IMR-90 (cell line): Measurements from ENCODE around the gene SMAP1. TPM values are rescaled to one million over a fixed set of nuclear protein-coding genes. Genes with fewer than 3 reads are reported as not detected.

Source experiments
- ATAC-seq: fragments of 200-7000 bp; cut with Tn5 transposase; 2 replicates; pipeline ENCODE4 v1.9.1; 2020; ENCODE audit warnings: low read depth, mild to moderate bottlenecking, moderate library complexity
- BruUV-seq: library from RNA; stranded (reverse); fragments of 400-500 nt; replicated peaks from 2 replicates; lab custom pipeline; 2021; lab: Mats Ljungman, UMichigan
- CTCF ChIA-PET: fragments of 300-600 bp; formaldehyde crosslinking; extraction: SDS; loops from one replicate; lab custom pipeline; 2021; ENCODE audit warnings: antibody characterized with exemption; lab: Yijun Ruan, JAX
- POLR2A ChIA-PET: fragments of 300-600 bp; sonication (Branson Sonifier 250); formaldehyde crosslinking; loops from one replicate; lab custom pipeline; 2022; ENCODE audit warnings: antibody characterized with exemption; ENCODE audit not compliant: unreplicated experiment; lab: Charles Lee
- DNase-seq: peaks from one replicate; pipeline ENCODE4 v3.0.0; 2013
- H2AFZ ChIP-seq: replicated peaks from 2 replicates; pipeline ENCODE3; 2013; ENCODE audit warnings: low read length, mild to moderate bottlenecking; ENCODE audit not compliant: poor library complexity
- H2AK5ac ChIP-seq: 2 replicates; pipeline ENCODE4 v1.6.1; 2013; ENCODE audit warnings: low read depth, low read length, inconsistent platforms
- H2AK9ac ChIP-seq: replicated peaks from 2 replicates; pipeline ENCODE3; 2013; ENCODE audit warnings: mild to moderate bottlenecking, low read depth, low read length, moderate library complexity; ENCODE audit not compliant: poor library complexity
- H2BK120ac ChIP-seq: 2 replicates; pipeline ENCODE4 v1.6.1; 2013; ENCODE audit warnings: low read depth, low read length, inconsistent platforms
- H2BK15ac ChIP-seq: 3 replicates; pipeline ENCODE4 v1.6.1; 2013; ENCODE audit warnings: low read depth, low read length, inconsistent platforms
- H2BK20ac ChIP-seq: 2 replicates; pipeline ENCODE4 v1.6.1; 2013; ENCODE audit warnings: low read depth, mild to moderate bottlenecking, inconsistent platforms, low read length, moderate library complexity
- H2BK5ac ChIP-seq: 2 replicates; pipeline ENCODE4 v1.6.1; 2013; ENCODE audit warnings: mild to moderate bottlenecking, low read depth, low read length, inconsistent platforms; ENCODE audit not compliant: poor library complexity, severe bottlenecking
- H3K14ac ChIP-seq: replicated peaks from 2 replicates; pipeline ENCODE4 v1.6.1; 2013; ENCODE audit warnings: low read depth, low read length, inconsistent platforms
- H3K18ac ChIP-seq: 2 replicates; pipeline ENCODE4 v1.6.1; 2013; ENCODE audit warnings: low read depth, low read length, control low read depth
- H3K23ac ChIP-seq: 2 replicates; pipeline ENCODE4 v1.6.1; 2013; ENCODE audit warnings: low read depth, low read length, inconsistent platforms
- H3K27ac ChIP-seq: 2 replicates; pipeline ENCODE4 v1.5.1; 2013; ENCODE audit warnings: mild to moderate bottlenecking, control low read depth, low read length; ENCODE audit not compliant: insufficient read depth
- H3K27me3 ChIP-seq: 2 replicates; pipeline ENCODE4 v1.6.1; 2013; ENCODE audit warnings: low read length; ENCODE audit not compliant: control insufficient read depth, insufficient read depth
- H3K36me3 ChIP-seq: 2 replicates; pipeline ENCODE4 v1.6.1; 2013; ENCODE audit warnings: low read length, mixed read lengths; ENCODE audit not compliant: control insufficient read depth, insufficient read depth
- H3K4ac ChIP-seq: 2 replicates; pipeline ENCODE4 v1.6.1; 2013; ENCODE audit warnings: low read depth, low read length, inconsistent platforms
- H3K4me1 ChIP-seq: 2 replicates; pipeline ENCODE4 v1.6.1; 2013; ENCODE audit warnings: low read length, mixed read lengths; ENCODE audit not compliant: control insufficient read depth, insufficient read depth
- H3K4me2 ChIP-seq: 2 replicates; pipeline ENCODE4 v1.6.1; 2013; ENCODE audit warnings: low read depth, mild to moderate bottlenecking, control low read depth, low read length, moderate library complexity
- H3K4me3 ChIP-seq: 2 replicates; pipeline ENCODE4 v1.5.1; 2013; ENCODE audit warnings: low read depth, mild to moderate bottlenecking, control low read depth, low read length, moderate library complexity; ENCODE audit not compliant: insufficient read depth
- H3K56ac ChIP-seq: 2 replicates; pipeline ENCODE4 v1.6.1; 2013; ENCODE audit warnings: low read length, inconsistent platforms; ENCODE audit not compliant: insufficient read depth; ENCODE audit errors: extremely low read depth
- H3K79me1 ChIP-seq, 2 experiments: 2 replicates each; pipeline ENCODE4 v1.6.1; 2013; ENCODE audit warnings: low read length in 2 of 2, inconsistent platforms in 1 of 2, low read depth in 1 of 2
- H3K9ac ChIP-seq: 2 replicates; pipeline ENCODE4 v1.6.1; 2013; ENCODE audit warnings: low read depth, low read length, control low read depth
- H3K9me1 ChIP-seq: 2 replicates; pipeline ENCODE4 v1.6.1; 2013; ENCODE audit warnings: low read length, inconsistent platforms; ENCODE audit not compliant: insufficient read depth
- H3K9me3 ChIP-seq: 2 replicates; pipeline ENCODE4 v1.6.1; 2013; ENCODE audit warnings: low read length; ENCODE audit not compliant: control insufficient read depth, insufficient read depth
- H4K20me1 ChIP-seq: 2 replicates; pipeline ENCODE4 v1.6.1; 2013; ENCODE audit warnings: low read length, inconsistent platforms; ENCODE audit not compliant: insufficient read depth
- H4K5ac ChIP-seq: 2 replicates; pipeline ENCODE4 v1.6.1; 2013; ENCODE audit warnings: mild to moderate bottlenecking, low read depth, low read length, control low read depth
- H4K8ac ChIP-seq, 2 experiments: 2 replicates each; pipeline ENCODE4 v1.6.1; 2013; ENCODE audit warnings: low read depth in 2 of 2, low read length in 2 of 2, control low read depth in 1 of 2, inconsistent platforms in 1 of 2
- H4K91ac ChIP-seq: 2 replicates; pipeline ENCODE4 v1.6.1; 2013; ENCODE audit warnings: low read depth, low read length, inconsistent platforms; ENCODE audit not compliant: insufficient read depth
- CEBPB ChIP-seq: IDR thresholded peaks from 2 replicates; pipeline ENCODE4 v1.6.1; 2012; ENCODE audit warnings: low read depth, low read length, improper control_type of control experiment
- FOS ChIP-seq: fragments of 150-350 bp; IDR thresholded peaks from 2 replicates; pipeline ENCODE4 v1.6.1; 2016; ENCODE audit warnings: low read depth, low read length
- MAFK ChIP-seq: IDR thresholded peaks from 2 replicates; pipeline ENCODE4 v1.6.1; 2012; ENCODE audit warnings: low read depth, low read length, improper control_type of control experiment
- MAZ ChIP-seq: IDR thresholded peaks from 2 replicates; pipeline ENCODE4 v1.6.1; 2012; ENCODE audit warnings: low read depth, mild to moderate bottlenecking, low read length, improper control_type of control experiment, moderate library complexity, borderline replicate concordance
- MXI1 ChIP-seq: IDR thresholded peaks from 2 replicates; pipeline ENCODE4 v1.6.1; 2012; ENCODE audit warnings: low read depth, mild to moderate bottlenecking, low read length, moderate library complexity, borderline replicate concordance
- RFX5 ChIP-seq: IDR thresholded peaks from 2 replicates; pipeline ENCODE4 v1.8.0; 2012; ENCODE audit warnings: low read depth, mild to moderate bottlenecking, low read length, moderate library complexity
- WGBS, 2 experiments: methylation state at CpG; one replicate each; pipeline versions ENCODE4 v1.1.5 to v1.1.7; 2013; ENCODE audit warnings: missing lambda C conversion rate in 2 of 2; ENCODE audit not compliant: insufficient read length in 1 of 2; ENCODE audit errors: extremely low coverage in 2 of 2; 5-methylcytosine and 5-hydroxymethylcytosine counted together
- dilution Hi-C: fragments of 300-500 bp; cut with HindIII; formaldehyde crosslinking; loops from one replicate; pipeline ENCODE4 v1.14.3; 2018; ENCODE audit warnings: low sequenced_read_pairs; ENCODE audit not compliant: unreplicated experiment
- in situ Hi-C: fragments of 300-500 bp; cut with MboI; formaldehyde crosslinking; loops from 3 replicates; pipeline ENCODE4 v1.14.3; 2019; ENCODE audit warnings: low sequenced_read_pairs, inconsistent platforms, mixed read lengths
- intact Hi-C: fragments of 100-400 bp; cut with micrococcal nuclease; formaldehyde crosslinking; loops from 2 replicates; pipeline ENCODE4 v1.10.0; 2022
- polyA plus RNA-seq, 3 experiments: library from polyadenylated mRNA; depleted of rRNA; stranded (reverse); fragments of >200 nt; gene quantifications; 2 replicates each; pipeline ENCODE4 v1.2.3, GENCODE V29; 2012; ENCODE audit warnings: low replicate concordance in 1 of 3
- total RNA-seq: library from RNA; depleted of rRNA; stranded (reverse); fragments of >200 nt; gene quantifications from 2 replicates; pipeline ENCODE4 v1.2.3, GENCODE V29; 2012
- TF ChIP-seq, protein P1 (sequence below): conservative IDR thresholded peaks from 2 replicates; pipeline ENCODE4 v1.5.1; 2012; ENCODE audit warnings: mild to moderate bottlenecking, low read depth, low read length, improper control_type of control experiment
- TF ChIP-seq, protein P2 (sequence below): fragments of 150-350 bp; IDR thresholded peaks from 2 replicates; pipeline ENCODE4 v1.6.1; 2017; ENCODE audit warnings: mild to moderate bottlenecking, antibody characterized with exemption, low read length, low read depth

The SMAP1 gene
- total and polyA plus RNA-seq, 2 of the 4 experiments (the other 2 are of a cell fraction): 14.8 to 16.7 TPM

DNA sequence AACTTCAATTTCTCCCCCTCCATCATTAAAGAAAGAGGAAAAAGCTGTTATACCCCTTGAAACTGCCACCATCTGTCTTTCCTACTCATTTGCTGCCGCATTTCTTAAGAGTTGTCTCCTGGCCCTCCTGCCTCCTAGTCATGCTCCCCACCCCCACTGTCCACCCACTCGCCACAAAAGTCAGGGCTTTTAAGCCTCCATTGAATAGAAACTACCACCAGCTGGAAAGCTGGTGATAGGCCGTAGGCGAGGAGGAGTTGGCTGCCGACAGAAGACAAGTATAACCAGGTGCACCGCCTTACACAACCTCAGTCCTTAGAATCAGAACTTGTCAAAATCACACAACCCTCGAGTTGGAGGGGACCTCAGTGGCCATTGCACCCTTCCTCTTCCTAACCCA lies 221.6 kb downstream of the SMAP1 start:
- Histone ChIP-seq H3K4me2 (no peak overlapping the region), H2BK15ac (no peak overlapping the region), H3K4me3 (no peak overlapping the region), H3K56ac (no peak overlapping the region), H4K20me1 (no peaks in the 10 kb centered on the region), H3K79me1 (no peaks in the 10 kb centered on the region), H2AFZ (no peak overlapping the region), H3K4me1 (no peaks in the 10 kb centered on the region), H3K14ac (no peak overlapping the region), H2BK120ac (no peak overlapping the region), H4K5ac (no peak overlapping the region), H3K9me3 (no peaks in the 10 kb centered on the region), H3K36me3 (no peaks in the 10 kb centered on the region), H2AK5ac (no peak overlapping the region), H2AK9ac (no peak overlapping the region), H2BK5ac (no peak overlapping the region), H3K4ac (no peak overlapping the region), H4K8ac (no peak overlapping the region), H3K23ac (no peak overlapping the region), H2BK20ac (no peak overlapping the region), H3K18ac (no peak overlapping the region), H4K91ac (no peak overlapping the region), H3K27me3 (peaks cover 13% of the 10 kb centered on the region), H3K9ac (no peak overlapping the region), H3K9me1 (no peaks in the 10 kb centered on the region), H3K27ac (no peak overlapping the region)
- intact Hi-C loops (loop anchor here (10.0 kb wide), 1 partner anchor 514 kb away; no protein-coding TSS in a partner anchor), in situ Hi-C loops (loop anchor here (5.0 kb wide), 1 partner anchor 182 kb away; no protein-coding TSS in a partner anchor), dilution Hi-C loops (loop anchor here (25.0 kb wide), 1 partner anchor 177 kb away; no protein-coding TSS in a partner anchor)
- DNase-seq (no peak), ATAC-seq (no peak)
- POLR2A ChIA-PET: no interaction called here
- CTCF ChIA-PET: no interaction called here
- WGBS, 2 experiments: no CpG with 5 or more reads among the region's 7 CpGs
- TF ChIP-seq, protein P1, sequence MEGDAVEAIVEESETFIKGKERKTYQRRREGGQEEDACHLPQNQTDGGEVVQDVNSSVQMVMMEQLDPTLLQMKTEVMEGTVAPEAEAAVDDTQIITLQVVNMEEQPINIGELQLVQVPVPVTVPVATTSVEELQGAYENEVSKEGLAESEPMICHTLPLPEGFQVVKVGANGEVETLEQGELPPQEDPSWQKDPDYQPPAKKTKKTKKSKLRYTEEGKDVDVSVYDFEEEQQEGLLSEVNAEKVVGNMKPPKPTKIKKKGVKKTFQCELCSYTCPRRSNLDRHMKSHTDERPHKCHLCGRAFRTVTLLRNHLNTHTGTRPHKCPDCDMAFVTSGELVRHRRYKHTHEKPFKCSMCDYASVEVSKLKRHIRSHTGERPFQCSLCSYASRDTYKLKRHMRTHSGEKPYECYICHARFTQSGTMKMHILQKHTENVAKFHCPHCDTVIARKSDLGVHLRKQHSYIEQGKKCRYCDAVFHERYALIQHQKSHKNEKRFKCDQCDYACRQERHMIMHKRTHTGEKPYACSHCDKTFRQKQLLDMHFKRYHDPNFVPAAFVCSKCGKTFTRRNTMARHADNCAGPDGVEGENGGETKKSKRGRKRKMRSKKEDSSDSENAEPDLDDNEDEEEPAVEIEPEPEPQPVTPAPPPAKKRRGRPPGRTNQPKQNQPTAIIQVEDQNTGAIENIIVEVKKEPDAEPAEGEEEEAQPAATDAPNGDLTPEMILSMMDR: no peak
- TF ChIP-seq MAFK: no peak
- no peak for TF ChIP-seq CEBPB
- no peak for TF ChIP-seq FOS
- TF ChIP-seq, protein P2, sequence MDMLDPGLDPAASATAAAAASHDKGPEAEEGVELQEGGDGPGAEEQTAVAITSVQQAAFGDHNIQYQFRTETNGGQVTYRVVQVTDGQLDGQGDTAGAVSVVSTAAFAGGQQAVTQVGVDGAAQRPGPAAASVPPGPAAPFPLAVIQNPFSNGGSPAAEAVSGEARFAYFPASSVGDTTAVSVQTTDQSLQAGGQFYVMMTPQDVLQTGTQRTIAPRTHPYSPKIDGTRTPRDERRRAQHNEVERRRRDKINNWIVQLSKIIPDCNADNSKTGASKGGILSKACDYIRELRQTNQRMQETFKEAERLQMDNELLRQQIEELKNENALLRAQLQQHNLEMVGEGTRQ: no peak
- TF ChIP-seq RFX5: no peak
- TF ChIP-seq MXI1: no peak
- no peak for TF ChIP-seq MAZ
- BruUV-seq: no TSS peak
